Measurements from ENCODE around the gene ANTXR1.

DNA sequence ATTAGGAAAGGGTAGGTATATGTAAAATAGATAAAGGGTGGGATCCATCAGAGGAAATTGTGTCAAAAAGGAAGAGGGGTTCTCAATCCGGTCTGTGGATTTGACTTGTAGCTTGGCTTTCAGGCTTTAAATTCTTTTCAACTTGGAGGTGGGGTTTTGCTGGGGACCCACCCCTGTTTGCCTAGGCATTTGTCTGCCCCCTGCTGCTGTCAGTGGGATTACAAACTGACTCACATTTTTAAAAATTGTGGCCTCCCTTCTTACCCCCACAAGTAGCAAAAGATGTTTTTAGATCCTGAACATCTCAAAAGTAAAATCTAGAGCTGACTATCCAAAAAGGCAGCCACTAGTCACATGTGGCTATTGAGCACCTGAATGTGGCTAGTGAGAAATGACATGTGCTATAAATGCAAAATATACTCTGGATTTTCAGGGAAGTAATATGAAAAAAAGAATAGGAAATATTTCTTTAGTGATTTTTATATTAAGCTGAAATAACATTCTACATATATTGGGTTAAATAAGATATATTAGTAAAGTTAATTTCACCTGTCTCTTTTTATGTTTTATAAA lies 195.1 kb downstream of the ANTXR1 start:
- TF ChIP-seq, protein P1, sequence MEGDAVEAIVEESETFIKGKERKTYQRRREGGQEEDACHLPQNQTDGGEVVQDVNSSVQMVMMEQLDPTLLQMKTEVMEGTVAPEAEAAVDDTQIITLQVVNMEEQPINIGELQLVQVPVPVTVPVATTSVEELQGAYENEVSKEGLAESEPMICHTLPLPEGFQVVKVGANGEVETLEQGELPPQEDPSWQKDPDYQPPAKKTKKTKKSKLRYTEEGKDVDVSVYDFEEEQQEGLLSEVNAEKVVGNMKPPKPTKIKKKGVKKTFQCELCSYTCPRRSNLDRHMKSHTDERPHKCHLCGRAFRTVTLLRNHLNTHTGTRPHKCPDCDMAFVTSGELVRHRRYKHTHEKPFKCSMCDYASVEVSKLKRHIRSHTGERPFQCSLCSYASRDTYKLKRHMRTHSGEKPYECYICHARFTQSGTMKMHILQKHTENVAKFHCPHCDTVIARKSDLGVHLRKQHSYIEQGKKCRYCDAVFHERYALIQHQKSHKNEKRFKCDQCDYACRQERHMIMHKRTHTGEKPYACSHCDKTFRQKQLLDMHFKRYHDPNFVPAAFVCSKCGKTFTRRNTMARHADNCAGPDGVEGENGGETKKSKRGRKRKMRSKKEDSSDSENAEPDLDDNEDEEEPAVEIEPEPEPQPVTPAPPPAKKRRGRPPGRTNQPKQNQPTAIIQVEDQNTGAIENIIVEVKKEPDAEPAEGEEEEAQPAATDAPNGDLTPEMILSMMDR (IDR thresholded peaks at IDR 0.05; ENCODE audit: borderline replicate concordance, extremely low read depth, low read length, poor library complexity, severe bottlenecking) = no peak
- no peak for TF ChIP-seq EZH2 (IDR thresholded peaks at IDR 0.05; ENCODE audit: borderline replicate concordance, low read depth, low read length, severe bottlenecking)

Data from DND-41 (cell line).